B cell (primary cell): ENCODE measurements around the gene SS18L1.

Experiments
- CTCF ChIP-seq: fragments of 200-600 bp; IDR thresholded peaks from one replicate; pipeline ENCODE4 v1.8.0; 2022; ENCODE audit warnings: antibody characterized with exemption, mild to moderate bottlenecking
- EZH2 ChIP-seq: IDR thresholded peaks from 2 replicates; pipeline ENCODE4 v1.6.1; 2012; ENCODE audit warnings: borderline replicate concordance, low read depth, mild to moderate bottlenecking, moderate library complexity, low read length; ENCODE audit not compliant: insufficient read depth, poor library complexity, severe bottlenecking

- no peak for TF ChIP-seq CTCF
- no peak for TF ChIP-seq EZH2
Observed at GRCh38 chr20:62193079-62194025, 49.8 kb downstream of the SS18L1 start.
